NCI-H2196 treated with DMSO at 0.1 percent for 48 hours (cell line): ENCODE data around the gene PLN.
A peak's percentile ranks its signal among the peaks of the same experiment; 100 is the strongest.

Experiments used
- DNase-seq: peaks from one replicate; lab custom pipeline; 2025; ENCODE audit not compliant: unreplicated experiment; lab: John Stamatoyannopoulos, UW

PLN gene

GRCh38 chr6:118536478-118536877, 11.6 kb upstream of the PLN start:
- DNase-seq: no peak

GRCh38 chr6:118537574-118537973, 10.5 kb upstream of the PLN start:
- DNase-seq: no peak

GRCh38 chr6:118542184-118542952, 5.7 kb upstream of the PLN start:
- DNase-seq: no peak

GRCh38 chr6:118544105-118544504, 4.0 kb upstream of the PLN start:
- no peak for DNase-seq

GRCh38 chr6:118546164-118546879, 1.8 kb upstream of the PLN start:
- no peak for DNase-seq

GRCh38 chr6:118546880-118547218, 1.2 kb upstream of the PLN start:
- DNase-seq: no peak

GRCh38 chr6:118548613-118549012, 517 bp downstream of the PLN start:
- no peak for DNase-seq

- peak; percentile 48 for DNase-seq
Measured at GRCh38 chr6:118551063-118552053, 3.3 kb downstream of the PLN start.

- no peak for DNase-seq
Measured at GRCh38 chr6:118553132-118553531, 5.0 kb downstream of the PLN start.

GRCh38 chr6:118554698-118555097, 6.6 kb downstream of the PLN start:
- DNase-seq: no peak

GRCh38 chr6:118558464-118559217, 10.5 kb downstream of the PLN start:
- no peak for DNase-seq

GRCh38 chr6:118559659-118560058, 11.6 kb downstream of the PLN start:
- DNase-seq: no peak

- no peak for DNase-seq
Measured at GRCh38 chr6:118562248-118562647, 14.2 kb downstream of the PLN start.

GRCh38 chr6:118562959-118563358, 14.9 kb downstream of the PLN start:
- no peak for DNase-seq

- peak; percentile 3 for DNase-seq
Measured at GRCh38 chr6:118565311-118565960, 17.3 kb downstream of the PLN start.

- DNase-seq: no peak
Measured at GRCh38 chr6:118567974-118568373, 19.9 kb downstream of the PLN start.

GRCh38 chr6:118569498-118569897, 21.4 kb downstream of the PLN start:
- DNase-seq: no peak

GRCh38 chr6:118571121-118571520, 23.0 kb downstream of the PLN start:
- DNase-seq: no peak

- no peak for DNase-seq
Measured at GRCh38 chr6:118574051-118574865, 26.2 kb downstream of the PLN start.
